GM06990 (cell line): ENCODE data around the gene HOXB6.

ENCODE experiments used
- DNase-seq: peaks from one replicate; pipeline ENCODE4 v3.0.0-alpha.2; 2011; ENCODE audit not compliant: insufficient read length; ENCODE audit errors: extremely low read depth
- H3K27me3 ChIP-seq: replicated peaks from 2 replicates; pipeline ENCODE4 v1.6.0; 2011; ENCODE audit warnings: low read length; ENCODE audit not compliant: control insufficient read depth, insufficient read depth
- H3K36me3 ChIP-seq: 2 replicates; pipeline ENCODE4 v1.5.1; 2011; ENCODE audit warnings: low read length; ENCODE audit not compliant: control insufficient read depth, insufficient read depth
- H3K4me3 ChIP-seq: replicated peaks from 2 replicates; pipeline ENCODE4 v1.5.1; 2011; ENCODE audit warnings: low read depth, mild to moderate bottlenecking, control low read depth, low read length
- CTCF ChIP-seq: IDR thresholded peaks from 2 replicates; pipeline ENCODE4 v1.5.1; 2011; ENCODE audit warnings: low read length, control low read depth, mild to moderate bottlenecking, inconsistent platforms; ENCODE audit not compliant: insufficient read depth, poor library complexity, severe bottlenecking

The HOXB6 gene

DNA sequence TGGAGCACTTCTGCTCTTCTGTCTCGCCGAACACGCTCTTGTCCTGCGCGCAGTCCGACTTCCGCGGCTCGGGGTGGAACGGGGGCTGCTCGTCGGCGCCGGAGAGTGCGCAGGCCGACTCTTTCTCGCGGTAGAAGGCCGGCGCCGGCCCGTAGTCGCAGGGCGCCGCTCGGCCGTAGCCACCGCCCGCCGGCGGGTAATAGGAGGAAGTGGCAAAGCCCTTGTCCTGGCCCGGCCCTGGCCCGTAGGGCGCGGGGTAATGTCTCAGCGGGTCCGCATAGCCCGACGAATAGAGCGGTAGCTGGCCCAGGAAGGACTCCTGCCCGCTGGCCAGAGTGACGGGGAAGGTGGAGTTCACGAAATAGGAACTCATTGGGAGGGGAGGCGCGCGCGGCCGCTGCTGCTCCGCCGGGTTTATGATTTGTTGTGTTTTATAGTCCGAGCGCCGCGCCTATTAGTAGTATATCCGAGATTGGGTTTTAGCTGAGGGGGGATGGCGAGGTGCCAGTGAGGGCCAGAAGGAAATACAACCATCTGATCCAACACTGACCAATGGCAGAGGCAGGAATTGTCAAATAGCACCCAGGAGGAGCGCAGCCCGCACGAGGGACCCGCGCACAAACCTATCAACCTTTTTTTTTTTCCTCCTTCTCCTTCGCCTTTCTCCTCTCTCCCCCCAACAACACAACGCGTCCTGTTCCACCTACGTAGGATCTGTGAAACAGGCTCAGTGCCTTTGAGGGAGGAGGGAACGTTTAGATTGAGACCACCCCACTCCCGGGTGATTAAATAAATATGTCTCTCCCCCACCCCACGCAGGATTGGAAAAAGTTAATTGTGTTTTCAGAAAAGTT is 6.8 kb downstream of the HOXB6 start:
- Histone ChIP-seq H3K36me3 (no peaks in the 10 kb centered on the region; the same call in 1 of the 2 replicates), H3K27me3 (peaks cover 4% of the 10 kb centered on the region; the same call in 1 of the 2 replicates), H3K4me3 (peak overlapping the region; percentile 57)
- no peak for TF ChIP-seq CTCF
- peak; percentile 72 for DNase-seq

- no peak for TF ChIP-seq CTCF
- Histone ChIP-seq H3K27me3 (peaks cover 4% of the 10 kb centered on the region; the same call in 1 of the 2 replicates), H3K4me3 (peak overlapping the region; percentile 57), H3K36me3 (no peaks in the 10 kb centered on the region; the same call in 1 of the 2 replicates)
- DNase-seq = no peak
These were observed 7.3 kb downstream of the HOXB6 start for GRCh38 chr17:48597528-48597777.

DNA sequence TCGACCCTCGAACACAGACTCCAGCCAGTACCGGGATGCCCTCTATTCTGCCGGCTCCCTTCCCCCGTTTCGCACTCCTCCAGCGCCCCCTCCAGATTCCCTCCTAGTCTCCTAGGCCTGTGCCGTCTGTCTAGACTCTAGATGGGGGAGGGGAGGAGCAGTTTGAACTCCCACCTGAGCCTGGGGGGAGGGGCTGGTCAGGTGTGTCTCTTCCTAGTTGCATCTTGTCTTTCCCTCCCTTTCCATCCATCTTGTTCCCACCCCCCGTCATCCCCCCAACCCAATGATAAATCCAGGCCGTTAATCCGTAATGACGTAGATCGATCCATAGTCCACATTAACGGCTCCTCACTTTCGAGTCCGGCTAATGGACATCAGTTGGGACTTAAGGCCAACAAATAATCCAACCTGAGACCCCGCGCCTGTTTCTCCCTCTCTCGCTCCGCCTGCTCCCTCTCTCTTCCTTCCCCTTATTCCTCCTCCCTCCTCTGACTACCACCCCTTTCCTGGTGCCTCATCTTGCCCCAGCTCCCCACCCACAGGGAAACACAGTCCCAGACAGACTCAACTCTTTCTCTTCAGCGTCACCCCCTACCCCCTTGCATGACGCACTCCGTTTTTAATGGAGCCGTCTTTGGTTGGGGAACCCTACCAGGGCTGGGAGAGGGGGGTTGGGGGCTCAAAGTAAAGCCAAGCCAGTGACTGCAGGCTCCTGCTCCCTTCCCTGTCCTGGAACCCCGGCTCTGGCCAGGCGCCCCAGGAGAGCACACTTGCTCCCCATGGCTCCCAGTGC is 7.9 kb downstream of the HOXB6 start:
- H3K36me3 ChIP-seq = no peaks in the 10 kb centered on the region; the same call in 1 of the 2 replicates
- H3K4me3 ChIP-seq = peak overlapping the region; percentile 57
- DNase-seq = no peak
- peaks cover 4% of the 10 kb centered on the region; the same call in 1 of the 2 replicates for H3K27me3 ChIP-seq
- no peak for TF ChIP-seq CTCF

DNA sequence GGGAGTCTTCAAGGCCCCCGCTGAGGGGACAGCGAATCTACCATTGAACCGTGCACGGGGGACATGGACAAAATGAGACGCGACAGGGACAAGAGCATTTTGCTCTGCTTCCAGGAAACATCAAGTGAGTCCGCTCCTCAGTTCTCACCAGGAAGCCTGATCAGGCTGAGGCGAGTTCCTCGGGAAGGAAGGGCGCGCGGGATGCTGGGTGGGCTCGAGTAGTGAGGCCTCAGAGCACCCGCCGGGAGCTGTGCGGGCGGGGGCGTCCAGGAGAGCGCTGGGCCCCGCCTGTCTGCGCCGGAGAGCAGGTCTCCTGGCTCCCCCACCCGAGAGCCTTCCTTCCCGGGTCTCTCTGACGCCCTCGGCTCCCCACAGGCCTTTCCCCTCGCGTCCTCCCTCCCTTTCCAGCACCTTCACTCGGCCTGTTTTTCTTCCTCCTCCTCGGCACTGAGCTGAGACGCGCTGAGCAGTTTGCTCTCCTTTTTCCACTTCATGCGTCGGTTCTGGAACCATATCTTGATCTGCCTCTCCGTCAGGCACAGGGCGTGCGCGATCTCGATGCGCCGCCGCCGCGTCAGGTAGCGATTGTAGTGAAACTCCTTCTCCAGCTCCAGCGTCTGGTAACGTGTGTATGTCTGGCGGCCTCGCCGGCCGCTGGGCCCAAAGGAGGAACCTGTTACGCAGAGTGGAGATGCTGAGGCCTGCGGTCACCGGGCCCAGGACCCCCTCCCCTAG is 8.6 kb downstream of the HOXB6 start:
- Histone ChIP-seq H3K4me3 (no peak overlapping the region), H3K36me3 (no peaks in the 10 kb centered on the region; the same call in 1 of the 2 replicates), H3K27me3 (peaks cover 4% of the 10 kb centered on the region; the same call in 1 of the 2 replicates)
- TF ChIP-seq CTCF = no peak
- DNase-seq = no peak

DNA sequence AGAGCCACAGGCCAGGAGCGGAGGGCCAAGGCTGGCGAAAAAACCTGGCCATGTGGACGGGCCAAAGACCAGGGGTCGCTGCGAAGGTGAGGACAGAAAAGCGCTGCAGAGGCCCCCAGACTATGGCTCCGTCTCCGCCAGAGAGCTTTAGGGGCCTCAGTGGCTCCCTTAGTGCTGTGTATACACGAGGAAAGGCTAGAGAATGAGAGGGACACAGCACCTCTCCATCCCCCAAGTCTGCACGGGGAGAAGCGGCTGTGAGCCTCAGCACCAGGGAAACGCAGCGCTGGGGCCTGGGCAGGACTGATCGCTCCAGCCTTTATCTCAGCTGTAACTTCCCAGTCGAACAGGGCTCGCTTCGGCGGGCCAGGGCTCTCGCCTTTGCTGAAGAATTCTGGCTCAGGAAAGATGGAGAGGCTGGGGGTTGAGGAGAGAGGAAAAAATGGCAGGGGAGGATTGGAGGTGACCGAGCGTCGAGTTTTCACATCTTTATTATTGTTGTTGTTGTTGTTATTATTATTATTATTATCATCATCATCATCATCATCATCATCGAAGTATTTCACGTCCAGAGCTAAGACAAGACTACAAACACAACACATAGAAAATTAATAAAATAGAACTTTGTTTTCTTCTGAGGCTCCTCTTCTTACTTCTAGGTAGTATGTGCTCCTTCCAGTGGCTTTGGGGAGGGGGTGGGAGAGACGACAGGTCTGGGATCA is 9.3 kb downstream of the HOXB6 start:
- DNase-seq = no peak
- Histone ChIP-seq H3K27me3 (peaks cover 4% of the 10 kb centered on the region; the same call in 1 of the 2 replicates), H3K36me3 (no peaks in the 10 kb centered on the region; the same call in 1 of the 2 replicates), H3K4me3 (no peak overlapping the region)
- TF ChIP-seq CTCF = no peak
